Right lobe of liver (tissue), 6 donors: ENCODE results near the gene KLHL40. TPM values are rescaled to one million over a fixed set of nuclear protein-coding genes. Genes with fewer than 3 reads are reported as not detected.

ENCODE experiments used
- ATAC-seq, 4 donors: fragments of 200-7000 bp; cut with Tn5 transposase; one replicate each; pipeline ENCODE4 v1.9.1; 2020; ENCODE audit warnings: mild to moderate bottlenecking in 4 of 4, moderate library complexity in 4 of 4
- DNase-seq, 3 donors: peaks; one replicate each; pipeline ENCODE4 v3.0.0-alpha.2; 2020
- H3K27ac ChIP-seq, 3 donors: fragments of 200-600 bp; one replicate each; pipeline ENCODE4 v1.8.0; 2022
- H3K27me3 ChIP-seq, 2 donors: fragments of 200-600 bp; one replicate each; pipeline ENCODE4 v1.8.0; 2022
- H3K36me3 ChIP-seq, 4 donors: fragments of 200-600 bp; sonication (generic) in 1 of 4; one replicate each; pipeline versions ENCODE4 v1.5.1 to v1.8.0; 2017 to 2022; ENCODE audit warnings: control low read depth in 1 of 4
- H3K4me1 ChIP-seq, 4 donors: fragments of 200-600 bp; sonication (generic) in 1 of 4; one replicate each; pipeline versions ENCODE4 v1.5.1 to v1.8.0; 2017 to 2022; ENCODE audit warnings: control low read depth in 1 of 4
- H3K4me3 ChIP-seq, 3 donors: fragments of 200-600 bp; one replicate each; pipeline ENCODE4 v1.8.0; 2022
- H3K9me3 ChIP-seq, 4 donors: fragments of 200-600 bp; sonication (generic) in 1 of 4; one replicate each; pipeline versions ENCODE4 v1.5.1 to v1.8.0; 2017 to 2022; ENCODE audit warnings: control low read depth in 1 of 4
- CTCF ChIP-seq, 4 donors: fragments of 200-600 bp in 3 of 4; fragments of 450-650 bp in 1 of 4; IDR thresholded peaks; one replicate each; pipeline versions ENCODE4 v1.5.1 to v1.8.0; 2016 to 2022; ENCODE audit warnings: antibody characterized with exemption in 4 of 4, mild to moderate bottlenecking in 2 of 4
- POLR2A ChIP-seq: fragments of 450-650 bp; IDR thresholded peaks from one replicate; pipeline ENCODE4 v1.6.1; 2017; ENCODE audit warnings: antibody characterized with exemption, mild to moderate bottlenecking
- WGBS: methylation state at CpG from one replicate; pipeline ENCODE4 v1.1.6; 2018; ENCODE audit warnings: low coverage, low lambda C conversion rate; ENCODE audit not compliant: insufficient coverage; ENCODE audit errors: missing lambda C conversion rate; 5-methylcytosine and 5-hydroxymethylcytosine counted together
- intact Hi-C, 2 donors: fragments of 100-400 bp; cut with DNase I; formaldehyde crosslinking; loops; one replicate each; pipeline versions ENCODE4 v1.11.2 to v1.14.1; 2022
- total RNA-seq, 6 experiments: library from RNA; depleted of rRNA in 2 of 6; stranded (reverse); fragments of >200 nt in 2 of 6; fragmentation: NEBNext Ultra II Directional in 3 of 6; extraction: Animal tissue kit (Norgen Biotek cat#: 25700) in 3 of 6; gene quantifications; one replicate each; pipeline versions ENCODE4 v1.1.0 to v1.2.4, GENCODE V29; 2016 to 2023
- donor health status: DM: no; HTN: yes; CAD: no.
- donor health status: DM: no; HTN: no; CAD: no.
- donor health status: DM: no; HTN: no; CAD: no.
- donor health status: DM: no; HTN: yes; CAD: no.
- donor health status: DM: no; HTN: yes; CAD: no.

The KLHL40 gene
- total RNA-seq, 6 experiments from 2014 or later, result 0.19 to 0.68 TPM; not detected in 4

DNA sequence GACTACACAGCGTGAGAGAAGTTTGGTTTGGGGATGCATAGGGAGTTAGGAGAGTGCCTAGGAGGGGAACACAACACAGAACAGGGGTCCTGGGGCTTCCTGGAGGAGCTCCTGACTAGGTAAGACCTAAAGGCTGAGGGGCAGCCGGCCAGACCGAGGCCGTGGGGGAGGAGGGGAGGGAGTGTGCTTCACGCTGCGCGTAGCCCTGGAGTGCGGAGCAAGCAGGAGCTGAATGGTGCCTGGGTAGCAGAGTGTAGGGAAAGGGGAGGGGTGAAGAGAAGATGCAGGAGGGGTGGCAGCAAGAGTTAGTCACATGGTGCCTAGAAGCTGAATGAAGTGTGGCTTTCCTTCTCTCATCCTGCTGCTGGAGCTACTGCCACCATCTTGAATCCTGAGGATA is 49.7 kb downstream of the KLHL40 start:
- no peak overlapping the region for H3K27ac ChIP-seq
- WGBS, result 86% methylated on average over 6 of the region's 8 CpGs
- no peak for TF ChIP-seq CTCF (IDR thresholded peaks at IDR 0.05)
- TF ChIP-seq POLR2A, result no peak
- no peaks in the 10 kb centered on the region for H3K36me3 ChIP-seq
- intact Hi-C loops, result loop anchor here in 1 of 2 donors (10.0 kb wide), 1 partner anchor 50 kb away; the partner anchor contains the start of gene KLHL40
- ATAC-seq (no peak), DNase-seq (no peak)
- H3K27me3 ChIP-seq, result no peaks in the 10 kb centered on the region
- no peak overlapping the region for H3K4me3 ChIP-seq
- H3K4me1 ChIP-seq, result no peaks in the 10 kb centered on the region
- H3K9me3 ChIP-seq, result no peaks in the 10 kb centered on the region

DNA sequence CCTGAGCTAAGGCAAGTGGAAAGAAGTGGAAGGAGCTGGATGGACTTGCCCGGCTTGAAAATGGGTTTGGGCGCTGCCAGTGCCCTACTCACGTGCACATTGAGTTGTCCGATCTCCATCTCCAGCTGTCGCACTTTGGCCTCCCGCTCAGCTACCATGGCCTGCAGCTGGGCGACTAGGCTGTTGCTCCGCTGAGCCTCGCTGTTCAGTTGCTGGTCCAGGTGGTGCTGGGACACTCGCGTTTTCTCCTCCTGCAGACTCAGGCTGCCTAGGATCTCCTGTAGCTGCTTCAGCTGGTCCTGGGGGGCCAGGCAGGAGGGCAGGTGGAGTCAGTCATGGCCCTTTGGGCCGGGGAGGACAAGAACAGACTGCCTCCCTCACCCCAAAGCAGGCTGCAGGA is 50.3 kb downstream of the KLHL40 start:
- Histone ChIP-seq H3K4me1 (no peaks in the 10 kb centered on the region), H3K36me3 (no peaks in the 10 kb centered on the region), H3K4me3 (no peak overlapping the region), H3K9me3 (no peaks in the 10 kb centered on the region), H3K27ac (no peak overlapping the region), H3K27me3 (no peaks in the 10 kb centered on the region)
- intact Hi-C loops, result loop anchor here in 1 of 2 donors (10.0 kb wide), 1 partner anchor 51 kb away; the partner anchor contains the start of gene KLHL40
- no peak for DNase-seq
- no peak for TF ChIP-seq POLR2A
- TF ChIP-seq CTCF (IDR thresholded peaks at IDR 0.05), result no peak
- WGBS, result no CpG with 5 or more reads among the region's 12 CpGs
- no peak for ATAC-seq

- no peaks in the 10 kb centered on the region for H3K4me1 ChIP-seq
- H3K36me3 ChIP-seq, result no peaks in the 10 kb centered on the region
- H3K27me3 ChIP-seq, result no peaks in the 10 kb centered on the region
- no peaks in the 10 kb centered on the region for H3K9me3 ChIP-seq
- intact Hi-C loops, result loop anchor here in 1 of 2 donors (10.0 kb wide), 1 partner anchor 51 kb away; the partner anchor contains the start of gene KLHL40
- DNase-seq (no peak), ATAC-seq (no peak)
- no peak overlapping the region for H3K4me3 ChIP-seq
- 29% methylated on average over 1 of the region's 1 CpG for WGBS
- no peak for TF ChIP-seq CTCF (IDR thresholded peaks at IDR 0.05)
- no peak for TF ChIP-seq POLR2A
- no peak overlapping the region for H3K27ac ChIP-seq
These were observed 50.7 kb downstream of the KLHL40 start for GRCh38 chr3:42736081-42736480.

DNA sequence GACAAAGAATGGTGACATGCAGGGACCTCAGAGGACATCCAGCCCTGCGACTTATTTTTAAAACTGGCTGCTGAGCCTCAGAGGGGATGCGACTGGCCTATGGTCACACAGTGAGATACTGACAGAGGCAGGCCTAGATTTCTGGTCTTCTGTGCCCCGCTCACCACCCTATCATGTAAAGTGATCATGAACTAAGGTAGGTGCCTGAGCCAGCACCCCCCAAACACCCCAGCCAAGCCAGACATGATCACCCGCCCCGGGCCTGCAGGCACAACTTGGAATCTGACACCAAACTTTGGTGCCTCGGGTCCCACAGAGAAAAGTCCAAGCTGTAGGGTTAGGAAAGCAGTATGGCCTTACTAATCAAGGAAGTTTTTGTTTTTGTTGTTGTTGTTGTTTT is 51.2 kb downstream of the KLHL40 start:
- no peak for ATAC-seq
- WGBS, result 100% methylated on average over 3 of the region's 6 CpGs
- intact Hi-C loops, result loop anchor here in 1 of 2 donors (10.0 kb wide), 1 partner anchor 52 kb away; the partner anchor contains the start of gene KLHL40

More for the DNA sequence above, 51.2 kb downstream of the KLHL40 start:
- Histone ChIP-seq H3K27ac (no peak overlapping the region), H3K4me3 (no peak overlapping the region), H3K4me1 (no peaks in the 10 kb centered on the region), H3K27me3 (no peaks in the 10 kb centered on the region), H3K36me3 (no peaks in the 10 kb centered on the region), H3K9me3 (no peaks in the 10 kb centered on the region)
- DNase-seq, result no peak
- TF ChIP-seq POLR2A (no peak), CTCF (IDR thresholded peaks at IDR 0.05) (no peak)
